Stimulated activated CD4-positive, alpha-beta T cell treated with anti-CD3 and anti-CD28 coated beads, Interleukin-2, amount 100 ng/mL, for 24 hours (primary cell): ENCODE results near the gene NCOR2.

ENCODE experiments used
- DNase-seq, 2 donors: peaks; one replicate each; pipeline ENCODE4 v3.0.0-alpha.2; 2020

The NCOR2 gene

DNA sequence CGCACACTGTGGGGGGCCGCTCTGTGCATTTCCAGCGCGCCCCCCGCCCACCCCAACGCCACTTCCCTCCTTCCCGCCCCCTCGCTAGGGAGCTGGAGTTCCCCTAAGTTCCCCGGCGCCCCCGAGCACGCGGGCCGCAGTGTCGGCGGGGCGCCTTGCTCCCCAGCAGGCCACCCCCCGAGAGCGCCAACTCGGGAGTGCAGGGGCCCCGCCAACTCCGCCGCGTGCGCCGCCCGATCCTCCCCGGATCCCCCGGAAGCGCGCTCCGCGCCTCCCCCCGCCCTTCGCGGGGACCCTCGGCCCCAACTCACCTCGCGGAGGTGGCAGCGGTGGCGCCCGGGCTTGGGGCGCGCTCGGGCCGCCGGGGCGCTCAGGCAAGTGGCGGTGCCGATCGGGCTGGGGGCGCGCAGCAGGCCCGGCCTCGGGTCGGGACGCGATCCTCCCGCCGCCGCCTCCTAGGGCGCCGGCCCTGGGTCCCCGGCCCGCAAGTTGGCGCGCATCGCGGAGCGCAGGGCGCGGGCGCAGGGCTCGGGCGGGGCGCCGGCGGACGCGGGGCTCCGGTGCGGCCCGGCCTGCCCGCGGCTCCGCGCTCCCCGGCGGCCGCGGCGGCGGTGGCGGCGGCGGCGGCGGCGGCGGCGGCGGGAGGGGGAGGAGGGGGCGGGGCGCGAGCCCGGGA, at the start of gene NCOR2:
Gene NCOR2, minus strand, starts transcription at position 616 of the 676 bp plus-strand sequence. CDS start 72,361 bp downstream, outside the sequence.
- DNase-seq: peak; percentile 62 to 63

DNA sequence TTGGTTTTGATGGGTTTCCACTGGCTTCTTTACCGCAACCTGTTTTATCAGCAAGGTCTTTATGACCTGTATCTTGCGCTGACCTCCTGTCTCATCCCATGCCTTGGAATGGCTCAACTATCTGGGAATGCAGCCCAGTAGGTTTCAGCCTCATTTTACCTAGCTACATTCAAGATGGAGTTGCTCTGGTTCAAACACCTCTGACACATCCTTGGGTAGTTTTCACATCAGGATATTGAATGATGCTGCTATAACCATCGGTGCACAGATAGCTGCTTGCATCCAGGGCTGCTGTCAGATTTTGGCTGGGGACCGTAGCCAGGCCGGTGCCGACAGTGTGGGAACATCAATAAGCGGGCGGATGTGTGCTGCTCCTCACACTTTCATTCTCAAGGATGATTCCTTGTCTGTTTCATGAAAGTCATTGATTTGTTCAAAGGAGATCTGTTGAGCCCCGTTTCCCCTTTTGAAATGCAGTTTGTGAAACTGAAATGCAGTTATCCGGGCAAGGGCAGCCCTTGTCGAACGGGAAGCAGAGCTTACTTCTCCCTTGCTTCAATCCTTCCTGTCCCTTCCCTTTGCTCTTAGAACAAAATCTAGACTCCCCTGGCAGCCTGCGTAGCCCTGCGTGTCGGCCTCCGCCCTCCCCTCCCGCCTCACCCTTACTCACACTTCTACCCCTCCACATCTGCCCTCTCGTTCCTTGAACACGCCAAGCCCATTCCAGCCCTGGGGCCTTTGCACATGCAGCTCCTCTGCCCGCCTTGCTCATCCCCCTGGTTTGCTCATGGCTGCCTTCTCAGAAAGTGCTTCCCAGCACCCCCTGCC, 49.2 kb upstream of the NCOR2 start:
- no peak for DNase-seq

DNA sequence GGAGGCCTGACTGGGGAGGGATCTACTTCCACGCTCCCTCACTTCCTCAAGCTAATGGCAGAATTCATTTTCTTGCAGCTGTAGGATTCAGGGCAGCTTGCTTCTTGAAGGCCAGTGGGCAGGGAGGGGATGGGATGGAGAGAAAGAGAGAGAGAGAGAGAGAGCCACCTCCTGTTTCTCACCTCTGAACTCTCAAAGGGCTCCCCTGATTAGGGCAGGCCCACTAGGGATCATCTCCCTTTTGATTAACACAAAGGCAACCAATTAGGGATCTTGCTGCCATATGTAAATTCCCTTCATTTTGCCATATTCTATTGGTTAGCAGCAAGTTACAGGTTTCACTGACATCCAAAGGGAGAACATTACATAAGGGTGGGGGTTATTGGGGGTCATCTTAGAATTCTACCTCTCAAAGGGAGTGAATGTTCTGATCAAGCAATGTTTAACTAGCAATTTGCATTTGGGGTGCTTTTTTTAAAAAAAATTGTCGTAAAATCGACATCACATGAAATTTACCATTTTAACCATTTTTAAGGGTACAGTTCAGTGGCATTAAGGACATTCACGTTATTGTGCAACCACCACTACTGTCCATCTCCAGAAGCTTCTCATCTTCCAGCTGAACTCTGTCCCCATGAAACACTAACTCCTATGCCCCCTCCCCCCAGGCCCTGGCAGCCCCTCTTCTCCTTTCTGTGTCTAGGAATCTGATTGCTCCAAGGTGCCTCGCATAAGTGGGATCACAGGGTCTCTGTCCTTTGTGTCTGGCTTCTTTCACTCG, 47.3 kb upstream of the NCOR2 start:
- DNase-seq: no peak

DNA sequence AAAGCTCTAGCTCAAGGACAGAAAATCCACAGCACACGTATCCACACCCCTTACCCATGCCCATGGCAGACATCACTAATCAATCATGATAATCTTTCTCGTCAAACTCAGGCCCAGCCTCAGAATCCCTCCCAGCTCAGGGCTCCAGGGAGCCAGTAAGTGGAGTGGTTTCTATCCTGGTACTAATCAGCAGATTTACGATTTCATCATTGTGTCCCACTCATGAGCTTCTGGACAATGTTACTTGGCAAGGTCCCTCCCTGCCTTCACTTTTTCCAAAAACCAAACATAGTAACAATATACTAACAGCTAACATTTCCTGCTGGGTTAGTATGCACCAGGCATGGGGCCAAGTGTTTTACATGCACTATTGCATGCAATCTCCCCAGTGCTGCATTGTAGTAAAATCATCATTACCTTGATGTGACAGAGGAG, 45.8 kb upstream of the NCOR2 start:
- no peak for DNase-seq

DNA sequence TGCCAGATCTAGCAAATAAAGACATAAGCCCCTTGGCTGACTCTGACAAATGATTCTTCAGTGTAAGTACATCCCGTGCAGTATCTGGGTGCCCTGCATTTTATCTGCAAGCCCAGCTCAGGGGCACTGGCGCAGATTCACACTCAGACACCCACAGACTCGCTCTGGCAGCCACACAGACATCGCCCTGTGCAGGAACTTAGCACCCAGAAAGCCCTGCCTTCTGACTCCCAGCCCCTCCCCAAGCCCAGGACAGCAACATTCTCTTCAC, 44.9 kb upstream of the NCOR2 start:
- DNase-seq: no peak

DNA sequence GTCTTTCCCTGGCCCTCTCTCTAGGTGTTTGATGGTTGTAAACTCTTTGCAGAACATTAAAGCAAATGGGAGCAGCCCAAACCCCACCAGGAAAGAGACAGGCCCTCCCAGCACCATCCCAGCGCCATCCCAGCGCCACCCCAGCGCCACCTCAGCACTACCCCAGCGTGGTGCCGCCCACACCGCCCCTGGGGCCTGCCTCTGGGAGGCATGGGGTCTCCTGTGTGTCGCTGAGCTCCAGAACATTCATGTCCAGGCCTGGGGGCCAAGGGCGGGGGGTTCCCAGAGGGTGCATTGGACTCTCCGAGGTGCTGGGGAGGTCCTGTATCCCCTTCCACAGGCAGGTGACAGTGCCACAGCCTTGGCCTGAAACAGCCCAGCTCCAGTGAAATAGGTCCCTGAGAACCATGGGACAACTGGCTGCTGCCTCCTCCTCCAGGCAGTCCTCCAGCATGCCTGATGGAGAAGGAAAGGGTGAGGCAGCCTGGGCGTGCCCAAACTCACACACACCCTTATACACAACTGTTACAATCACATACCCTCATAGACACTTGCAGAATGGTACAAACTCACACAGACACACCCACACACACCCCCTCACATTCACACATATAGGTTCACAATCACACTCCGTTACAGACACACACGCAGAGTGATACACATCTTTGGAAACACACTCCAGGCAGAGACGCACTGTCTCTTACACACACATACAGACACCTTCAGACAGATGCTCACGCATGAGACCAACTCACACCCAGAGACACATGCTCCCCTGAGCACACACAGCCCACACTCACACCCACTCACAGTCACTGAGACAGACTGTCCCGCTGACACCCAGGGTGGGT, 44.4 kb upstream of the NCOR2 start:
- no peak for DNase-seq

DNA sequence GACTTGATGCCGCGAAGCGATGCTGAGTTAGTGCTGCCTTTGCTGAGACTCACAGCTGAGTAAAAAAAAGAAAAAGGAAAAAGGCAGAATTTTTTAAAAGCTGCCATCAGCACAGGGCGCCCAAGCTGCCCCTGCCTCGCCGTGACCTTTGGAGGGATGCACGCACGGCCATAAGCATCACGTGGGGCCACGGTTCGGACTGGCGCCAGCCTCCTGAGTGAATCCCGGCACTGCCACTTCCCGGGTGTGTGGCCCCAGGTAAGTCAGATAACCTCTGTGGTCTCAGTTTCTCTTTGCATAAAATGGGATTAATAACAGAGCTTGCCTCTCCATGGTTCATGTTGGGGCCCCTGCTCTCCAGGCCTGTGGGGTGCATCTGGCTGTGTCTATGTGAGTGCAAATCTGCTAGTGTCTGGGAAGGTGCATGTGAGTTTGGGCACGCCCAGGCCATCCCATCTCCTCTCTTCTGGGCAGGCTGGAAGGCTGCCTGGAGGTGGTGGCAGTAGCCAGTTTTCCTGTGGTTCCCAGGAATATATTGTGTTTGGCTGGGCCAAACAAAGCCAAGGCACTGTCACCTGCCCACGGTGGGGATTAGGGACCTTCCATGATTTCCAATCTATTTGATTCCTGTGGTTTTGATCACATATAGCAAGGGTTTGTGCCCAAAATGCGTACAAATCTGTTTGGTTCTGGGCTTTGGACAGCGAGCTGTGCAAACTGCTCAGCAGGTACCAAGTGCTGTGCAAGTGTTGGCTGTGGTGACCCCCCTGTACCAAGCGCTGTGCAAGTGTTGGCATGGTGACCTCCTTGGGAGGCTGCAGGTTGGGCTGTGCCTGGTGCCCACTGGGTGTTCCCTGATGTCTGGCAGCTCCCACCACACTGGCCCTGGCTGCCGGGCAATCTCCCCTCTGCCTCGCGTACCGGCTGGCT, 43.5 kb upstream of the NCOR2 start:
- DNase-seq: no peak

DNA sequence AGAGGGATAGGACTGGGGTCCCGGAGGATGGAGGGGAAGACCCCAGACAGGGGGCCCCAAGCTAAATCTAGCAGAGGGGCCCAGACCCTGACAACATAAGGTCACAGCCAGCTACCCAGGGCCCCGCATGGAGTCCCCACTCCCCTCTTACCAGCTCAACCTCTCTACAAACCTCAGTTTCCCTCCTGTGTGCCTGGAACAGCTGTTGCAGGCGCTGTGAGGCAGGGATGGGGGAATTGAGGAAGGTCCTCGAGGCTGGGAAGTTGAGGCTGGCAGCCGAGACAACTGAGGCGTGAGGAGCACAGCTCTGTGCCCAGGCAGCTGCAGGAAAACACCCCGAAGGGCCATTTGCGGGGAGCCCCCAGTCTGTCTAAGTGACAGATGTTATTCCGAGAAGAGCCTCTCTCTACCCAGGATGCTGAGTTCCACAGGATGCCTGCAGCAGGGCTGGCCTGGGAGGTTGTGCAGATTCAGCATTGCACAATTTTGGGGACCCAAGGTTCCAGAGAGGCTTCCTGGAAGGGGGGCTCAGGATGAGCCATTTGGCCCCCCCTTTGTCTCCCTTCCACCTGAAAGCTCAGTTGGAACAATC, 42.7 kb upstream of the NCOR2 start:
- DNase-seq: no peak

DNA sequence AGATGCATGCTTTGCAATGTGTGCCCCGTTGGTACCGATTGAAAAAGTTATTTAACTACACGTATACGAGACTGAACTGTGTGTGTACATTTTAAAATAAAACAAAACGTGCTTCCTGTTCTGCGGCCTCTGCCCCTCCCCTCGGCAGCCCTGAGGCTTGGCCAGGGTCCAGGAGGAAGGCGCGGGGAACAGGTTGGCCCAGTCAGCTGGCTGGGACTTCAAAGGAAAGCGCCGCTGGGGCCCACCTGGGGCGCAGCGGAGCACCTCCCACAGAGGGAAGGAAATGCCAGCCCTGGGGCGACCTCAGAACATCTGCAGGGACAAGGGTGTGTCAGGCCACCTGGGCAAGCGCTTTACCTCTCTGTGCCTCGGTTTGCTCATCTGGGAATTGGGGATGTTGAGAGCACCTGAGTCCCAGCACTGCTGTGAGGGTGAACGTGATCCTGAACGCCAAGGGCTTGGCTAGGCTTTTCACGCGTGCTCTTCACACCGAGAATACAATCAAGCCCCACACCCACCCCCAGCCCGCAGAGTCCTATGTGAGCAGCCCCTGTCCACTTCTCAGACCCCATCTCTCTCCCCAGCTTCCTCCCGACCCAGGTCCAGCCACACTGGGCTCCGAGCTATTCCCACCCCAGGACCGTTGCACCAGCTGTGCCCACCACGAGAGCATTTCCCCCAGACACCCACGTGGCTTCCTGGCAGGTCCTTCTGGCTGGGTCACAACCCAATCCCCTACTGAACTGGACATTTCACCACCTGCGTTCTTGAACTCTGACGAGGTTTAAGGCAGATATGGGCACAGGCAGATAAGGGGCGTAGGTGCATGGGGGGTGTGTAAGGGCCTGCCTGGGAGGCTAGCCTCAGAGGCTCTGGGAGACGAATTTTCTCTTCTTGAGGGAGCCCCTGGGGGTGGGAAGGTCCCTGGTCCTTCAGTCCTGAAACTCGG, 41.9 kb upstream of the NCOR2 start:
- peak; percentile 69 to 75 for DNase-seq

DNA sequence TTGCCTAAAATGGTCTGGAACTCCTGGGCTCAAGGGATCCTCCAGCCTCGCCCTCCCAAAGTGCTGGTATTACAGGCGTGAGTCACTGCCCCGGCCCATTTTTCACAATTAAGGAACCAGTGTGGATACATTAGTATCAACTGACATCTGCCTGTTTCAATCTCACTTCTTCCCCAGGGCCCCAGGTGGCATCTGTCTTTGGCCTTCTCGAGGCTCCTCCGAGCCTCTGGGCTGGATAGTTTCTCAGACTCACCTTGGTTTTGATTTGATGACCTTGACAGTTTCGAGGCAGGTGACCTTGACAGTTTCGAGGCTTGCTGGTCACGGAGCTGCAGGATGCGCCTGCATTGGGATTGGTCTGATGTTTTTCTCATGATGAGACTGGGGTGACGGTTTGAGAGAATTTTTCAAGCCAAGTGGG, 41.0 kb upstream of the NCOR2 start:
- DNase-seq: no peak

DNA sequence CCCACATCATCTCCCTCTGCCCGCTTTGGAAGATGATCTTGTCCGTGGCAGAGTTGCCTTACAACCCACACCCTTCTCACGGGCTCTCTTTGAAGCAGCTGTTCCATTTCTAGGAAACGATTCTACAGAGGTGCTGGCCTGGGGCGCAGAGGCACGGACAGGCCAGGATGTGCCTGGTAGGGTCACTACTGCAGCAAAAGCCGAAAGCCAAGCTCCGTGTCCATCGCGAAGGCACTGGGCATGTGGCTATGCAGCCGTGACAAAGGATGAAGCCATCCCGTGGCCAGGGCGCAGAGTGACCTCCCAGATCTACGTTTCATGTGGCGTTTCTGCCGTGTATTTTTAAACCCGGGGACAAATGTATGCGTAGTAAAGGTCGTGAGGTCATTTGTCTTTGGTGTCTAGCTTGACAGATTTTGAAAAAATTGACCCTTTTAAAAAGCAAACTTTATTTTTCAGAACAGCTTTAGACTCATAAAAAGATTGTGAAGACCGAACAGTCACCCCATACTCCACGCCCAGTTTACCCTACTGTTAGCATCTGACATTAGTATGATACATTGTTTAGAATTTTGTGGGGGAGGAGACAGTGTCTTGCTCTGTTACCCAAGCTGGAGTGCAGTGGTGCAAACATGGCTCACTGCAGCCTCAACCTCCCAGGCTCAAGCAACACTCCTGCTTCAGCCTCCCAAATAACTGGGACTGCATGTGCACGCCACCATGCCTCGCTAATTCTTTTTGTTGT, 40.4 kb upstream of the NCOR2 start:
- DNase-seq: no peak

DNA sequence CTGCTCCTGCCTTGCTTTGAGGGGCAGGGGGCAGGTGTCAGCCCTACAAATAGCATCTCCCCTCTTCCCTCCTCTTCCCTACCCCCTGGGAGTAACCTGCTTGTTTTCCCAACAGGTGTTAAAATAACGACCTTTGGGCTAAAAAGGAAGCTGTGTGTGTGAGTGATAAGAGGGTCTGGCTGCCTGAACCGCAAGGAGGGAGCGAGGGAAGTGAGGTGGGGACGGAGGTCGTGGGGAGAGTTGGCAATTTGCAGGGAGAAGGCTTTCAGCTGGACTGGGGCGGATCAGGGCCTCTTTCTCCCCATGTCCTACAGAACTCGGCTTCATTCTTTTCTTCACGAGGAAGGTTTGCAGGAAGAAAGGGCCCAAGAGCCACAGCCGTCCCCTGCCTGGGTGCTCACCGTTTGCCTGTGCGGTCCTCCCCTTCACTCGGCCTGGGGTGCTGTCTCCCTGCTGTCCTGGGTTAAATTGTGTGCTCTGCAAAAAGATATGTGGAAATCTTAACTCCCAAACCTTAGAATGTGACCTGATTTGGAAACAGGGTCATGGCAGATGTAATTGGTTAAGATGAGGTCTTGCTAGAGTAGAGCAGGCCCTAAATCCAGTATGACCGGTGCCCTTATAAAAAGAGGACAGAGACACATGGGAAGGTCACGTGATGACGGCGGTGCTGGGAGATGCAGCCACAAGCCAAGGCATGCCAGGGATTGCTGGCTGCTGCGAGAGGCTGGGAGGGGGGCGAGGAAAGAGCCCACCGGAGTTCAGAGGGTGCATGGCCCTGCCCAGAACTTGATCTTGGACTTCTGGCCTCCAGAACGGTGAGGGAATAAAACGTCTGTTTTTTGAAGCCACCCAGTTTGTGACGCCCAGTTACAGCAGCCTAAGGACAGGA, 38.7 kb upstream of the NCOR2 start:
- DNase-seq: no peak

DNA sequence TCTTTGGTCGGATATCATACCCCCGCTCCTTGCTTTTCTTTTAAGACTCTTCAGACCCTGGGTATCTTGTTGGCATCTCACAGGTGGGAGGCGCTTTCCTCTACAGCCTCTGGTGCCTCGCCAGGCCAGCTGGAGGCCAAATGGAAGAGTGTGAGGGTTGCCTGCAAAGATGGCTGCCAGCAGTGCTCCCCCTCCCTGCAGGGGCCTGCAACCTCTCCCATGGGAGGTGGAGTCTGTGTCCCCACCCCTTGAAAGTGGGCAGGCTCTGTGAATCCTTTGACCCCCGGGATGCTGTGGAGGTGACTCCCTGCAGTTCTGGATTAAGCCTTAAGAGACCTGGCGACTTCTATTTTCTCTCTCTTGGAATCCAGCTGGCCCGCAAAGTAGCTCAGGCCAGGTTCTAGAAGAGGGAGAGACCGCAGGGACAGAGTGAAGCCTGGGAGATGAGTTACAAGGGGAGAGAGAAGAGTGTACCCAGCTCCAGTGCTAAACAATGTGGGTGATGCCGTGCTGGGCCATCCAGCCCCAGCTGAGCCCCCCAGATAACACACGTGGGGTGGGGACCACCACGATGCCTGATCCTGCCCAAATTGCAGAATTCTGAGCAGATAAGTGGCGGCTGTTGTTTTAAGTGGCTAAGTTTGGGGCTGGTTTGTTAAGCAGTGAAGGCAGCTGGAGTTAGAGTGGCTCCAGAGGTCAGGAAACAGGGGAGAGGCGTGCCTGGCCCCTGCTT, 37.9 kb upstream of the NCOR2 start:
- no peak for DNase-seq

DNA sequence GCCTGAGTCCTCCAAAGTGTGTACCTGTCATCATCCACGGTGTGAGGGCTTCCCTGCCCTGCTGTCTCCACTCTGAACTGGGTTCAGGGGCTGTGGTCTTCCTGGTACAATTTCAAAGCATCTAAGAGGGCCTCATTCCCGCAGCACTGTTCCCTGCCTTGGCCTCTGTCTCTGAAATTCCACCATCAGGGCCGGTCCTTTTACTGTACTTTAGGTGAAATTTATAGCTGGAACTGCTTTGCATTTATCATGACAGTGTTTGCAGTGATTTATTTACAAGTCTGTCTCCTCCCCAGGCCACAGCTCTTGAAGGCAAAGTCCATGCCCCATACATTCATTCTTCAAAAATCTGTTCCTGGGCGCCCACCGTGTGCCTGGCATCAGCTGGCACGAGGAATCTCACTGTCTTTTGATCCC, 36.9 kb upstream of the NCOR2 start:
- no peak for DNase-seq

DNA sequence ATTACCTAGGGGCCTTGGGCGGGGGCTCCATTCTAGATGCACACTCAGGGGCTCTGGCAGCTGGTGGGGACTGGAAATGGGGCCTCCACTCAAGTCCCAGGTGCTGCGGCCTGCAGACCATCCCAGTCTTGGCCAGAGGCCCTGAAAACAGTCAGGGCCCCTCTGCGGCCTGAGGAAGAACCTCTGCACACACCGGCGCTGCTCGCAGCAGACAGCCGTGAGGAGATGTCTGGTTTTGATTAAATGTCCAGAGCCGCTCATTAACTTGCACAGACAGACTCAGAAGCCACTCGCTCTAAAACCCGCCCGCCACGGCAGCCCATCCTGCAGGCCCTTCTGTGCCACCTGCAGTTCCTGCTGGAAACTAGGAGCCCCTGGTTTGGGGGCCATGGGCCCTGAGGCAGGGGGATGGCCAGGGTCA, 36.4 kb upstream of the NCOR2 start:
- no peak for DNase-seq

DNA sequence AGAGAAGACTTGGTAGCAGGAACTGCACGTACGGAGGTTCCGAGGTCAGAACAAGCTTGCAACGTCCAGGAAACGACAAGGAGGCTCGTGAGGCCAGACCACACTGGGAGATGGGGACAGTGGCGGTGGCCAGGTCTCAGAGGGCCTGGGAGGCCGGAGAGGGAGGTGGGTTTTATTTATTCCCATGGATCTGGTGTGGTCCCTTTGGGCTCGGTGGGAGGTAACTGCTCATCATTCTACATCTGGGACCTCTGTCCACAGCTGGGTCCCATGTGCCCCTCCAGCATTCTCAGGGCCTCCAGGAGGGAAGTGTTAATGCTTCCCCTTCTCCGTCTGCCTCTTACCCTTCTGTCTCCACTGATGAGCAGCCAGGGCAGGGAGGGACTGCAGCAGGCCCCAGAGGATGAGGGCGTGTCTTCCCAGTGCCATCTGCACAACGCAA, 35.7 kb upstream of the NCOR2 start:
- no peak for DNase-seq

DNA sequence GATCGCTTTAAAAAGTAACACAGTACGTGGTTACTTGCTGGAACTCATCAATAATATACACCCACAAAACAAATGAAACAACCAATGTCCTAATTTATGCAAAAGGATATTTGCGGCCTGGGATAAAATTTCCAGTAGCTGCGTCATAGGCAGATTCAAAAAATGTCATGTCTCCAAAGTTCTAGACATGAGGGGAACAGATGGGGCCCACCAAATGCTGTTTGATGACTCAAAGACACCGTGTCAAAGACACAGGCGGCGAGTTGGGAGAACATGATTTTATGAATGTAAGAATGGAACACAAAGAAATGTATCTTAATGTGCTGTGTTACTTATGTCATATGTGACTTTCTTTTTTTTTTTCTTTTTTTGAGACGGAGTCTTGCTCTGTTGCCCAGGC, 34.3 kb upstream of the NCOR2 start:
- no peak for DNase-seq
